HAP-1 (cell line): ENCODE measurements around the gene FGFR4.

ENCODE experiments used
- DNase-seq, 2 experiments: peaks; one replicate each; pipeline ENCODE4 v3.0.0-alpha.2; 2016 to 2020; ENCODE audit warnings: low spot score in 2 of 2
- H3K27me3 ChIP-seq: fragments of 250-450 bp; sonication (Bioruptor Pico); 2 replicates; pipeline ENCODE4 v1.5.1; 2020; ENCODE audit warnings: low read depth, mild to moderate bottlenecking, moderate library complexity
- H3K36me3 ChIP-seq: fragments of 250-450 bp; sonication (Bioruptor Pico); replicated peaks from 2 replicates; pipeline ENCODE4 v1.5.1; 2020; ENCODE audit warnings: mild to moderate bottlenecking
- H3K4me1 ChIP-seq: fragments of 250-450 bp; sonication (Bioruptor Pico); 2 replicates; pipeline ENCODE4 v1.5.1; 2020; ENCODE audit warnings: mild to moderate bottlenecking
- H3K4me3 ChIP-seq: fragments of 250-450 bp; sonication (Bioruptor Pico); 2 replicates; pipeline ENCODE4 v1.5.1; 2020; ENCODE audit warnings: mild to moderate bottlenecking, moderate library complexity
- H3K9me3 ChIP-seq: fragments of 250-450 bp; sonication (Bioruptor Pico); 2 replicates; pipeline ENCODE4 v1.5.1; 2020; ENCODE audit warnings: mild to moderate bottlenecking, moderate library complexity
- in situ Hi-C: fragments of 300-500 bp; cut with MboI; formaldehyde crosslinking; loops from 3 replicates; pipeline ENCODE4 v1.14.3; 2020; ENCODE audit warnings: low sequenced_read_pairs, inconsistent platforms, mixed read lengths

FGFR4 gene

DNA sequence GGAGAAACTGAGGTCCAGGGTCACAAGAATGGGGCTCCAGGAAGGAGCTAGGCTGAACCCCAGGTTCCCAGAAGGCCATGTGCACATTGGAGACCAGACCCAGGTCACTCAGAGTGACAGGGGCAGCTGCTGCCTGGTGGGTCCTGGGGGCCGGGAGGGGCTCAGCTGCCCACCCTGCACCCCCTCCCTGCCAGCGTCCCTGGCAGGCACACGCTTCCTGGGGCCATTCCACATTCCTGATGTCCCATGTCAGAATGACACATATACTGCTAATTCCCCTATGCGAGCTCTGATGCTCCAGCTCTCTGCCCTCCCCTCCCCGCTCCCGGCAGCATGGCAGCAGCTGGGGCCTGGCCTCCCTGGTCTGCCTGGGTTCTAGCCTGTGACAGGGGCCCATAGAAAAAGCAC, 14.0 kb downstream of the FGFR4 start:
- H3K4me3 ChIP-seq, result no peak overlapping the region
- DNase-seq, result no peak
- in situ Hi-C loops, result loop anchor here (25.0 kb wide), 1 partner anchor 1363 kb away; no protein-coding TSS in a partner anchor
- H3K27me3 ChIP-seq, result no peaks in the 10 kb centered on the region
- H3K9me3 ChIP-seq, result no peaks in the 10 kb centered on the region
- no peaks in the 10 kb centered on the region for H3K4me1 ChIP-seq
- H3K36me3 ChIP-seq, result no peaks in the 10 kb centered on the region; the same call in 1 of the 2 replicates

DNA sequence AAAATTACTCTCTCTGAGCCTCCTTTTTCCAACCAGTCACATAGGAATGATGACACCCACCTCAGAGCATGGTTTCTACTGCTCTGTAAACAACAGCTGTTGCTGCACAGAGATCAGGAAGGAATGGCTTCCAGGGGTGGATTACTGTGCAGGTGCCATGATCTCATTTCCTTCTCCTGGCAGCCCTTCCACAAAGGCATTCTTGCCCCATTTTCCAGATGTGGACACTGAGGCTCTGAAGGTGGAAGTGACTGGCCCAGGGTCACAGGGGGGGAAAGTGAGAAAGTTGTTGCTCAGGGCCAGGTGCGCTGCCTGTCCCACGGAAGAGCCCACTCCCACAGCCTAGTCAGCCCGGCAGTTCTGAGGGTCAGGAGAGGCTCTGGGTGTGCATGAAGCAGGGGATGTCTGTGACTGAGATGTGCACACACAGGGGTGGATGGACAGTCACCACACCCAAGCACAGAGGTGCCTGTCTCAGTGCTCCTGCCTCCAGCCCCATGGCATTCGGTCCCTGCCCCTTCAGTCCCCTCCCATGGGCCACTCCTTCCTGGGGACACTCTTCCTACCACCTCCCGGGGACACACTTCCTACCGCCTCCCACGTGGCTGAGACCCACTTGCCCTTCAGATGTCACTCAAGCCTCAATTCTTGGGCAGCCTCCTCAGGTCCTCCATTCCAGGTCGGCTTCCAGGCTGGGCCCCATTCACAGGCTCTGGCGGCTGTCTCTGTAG, 17.0 kb downstream of the FGFR4 start:
- in situ Hi-C loops, result loop anchor here (25.0 kb wide), 1 partner anchor 1366 kb away; no protein-coding TSS in a partner anchor
- no peak overlapping the region for H3K4me3 ChIP-seq
- DNase-seq, result no peak
- H3K9me3 ChIP-seq, result no peaks in the 10 kb centered on the region
- H3K4me1 ChIP-seq, result no peaks in the 10 kb centered on the region
- H3K27me3 ChIP-seq, result no peaks in the 10 kb centered on the region
- H3K36me3 ChIP-seq, result no peaks in the 10 kb centered on the region

DNA sequence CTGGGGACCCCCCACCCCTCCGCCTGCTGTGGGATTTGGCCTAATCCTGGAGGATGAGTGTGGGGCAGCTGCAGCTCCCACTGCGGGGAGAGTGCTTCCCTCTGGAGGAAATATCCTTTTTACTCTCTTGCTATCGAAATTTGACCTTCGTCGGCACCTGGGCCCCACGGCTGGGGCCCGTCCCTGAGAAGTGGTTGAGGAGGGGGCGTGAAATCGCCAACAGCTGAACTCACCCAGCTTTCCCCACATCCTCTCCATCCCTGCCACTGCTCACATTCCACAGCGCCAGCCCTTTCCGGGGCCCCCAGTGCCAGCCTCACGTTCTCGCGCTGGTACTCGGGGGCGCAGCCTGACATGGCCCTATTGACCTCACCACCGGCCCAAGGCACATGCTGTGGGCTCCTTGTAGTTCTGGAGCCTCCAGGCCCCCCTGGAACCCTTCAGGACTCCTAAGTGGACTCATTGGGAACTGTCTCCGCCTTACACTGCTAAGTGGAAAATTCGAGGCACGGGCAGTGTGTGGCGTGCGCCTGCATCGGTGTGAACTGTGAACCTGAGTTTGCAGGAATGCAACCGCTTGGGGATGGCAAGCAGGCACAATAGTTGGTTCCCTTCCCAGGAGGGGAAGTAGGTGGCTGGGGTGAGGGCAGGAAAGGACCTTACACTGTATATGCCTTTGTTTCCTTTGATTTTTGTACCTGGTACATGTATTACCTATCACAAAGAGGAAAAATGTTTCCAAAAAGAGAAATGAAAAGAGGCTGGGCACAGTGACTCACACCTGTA, 19.2 kb downstream of the FGFR4 start:
- Histone ChIP-seq H3K4me3 (no peak overlapping the region), H3K4me1 (no peaks in the 10 kb centered on the region), H3K9me3 (no peaks in the 10 kb centered on the region), H3K27me3 (no peaks in the 10 kb centered on the region), H3K36me3 (no peaks in the 10 kb centered on the region)
- DNase-seq, result no peak
- in situ Hi-C loops, result loop anchor here (25.0 kb wide), 1 partner anchor 1369 kb away; no protein-coding TSS in a partner anchor

DNA sequence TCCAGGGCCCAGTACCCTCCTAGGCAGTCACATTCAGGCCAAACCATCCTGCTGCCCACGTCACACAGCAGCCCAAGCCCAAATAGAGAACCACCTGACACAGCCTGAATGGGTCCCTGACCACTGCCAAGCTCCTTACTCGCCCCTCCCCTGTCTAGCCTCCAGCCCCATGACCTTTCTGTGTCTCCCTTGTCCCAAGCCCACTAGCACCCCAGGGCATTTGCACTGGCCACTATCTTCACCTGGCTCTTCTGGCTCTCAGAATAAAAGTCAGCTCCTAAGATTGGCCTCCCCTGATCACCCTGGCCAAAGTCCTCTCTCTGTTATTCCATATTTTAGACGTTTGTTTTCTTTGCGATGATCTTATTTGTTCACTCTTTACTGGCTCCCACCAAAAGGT, 20.4 kb downstream of the FGFR4 start:
- Histone ChIP-seq H3K27me3 (no peaks in the 10 kb centered on the region), H3K4me1 (no peaks in the 10 kb centered on the region; the same call in 1 of the 2 replicates), H3K4me3 (no peak overlapping the region), H3K9me3 (no peaks in the 10 kb centered on the region), H3K36me3 (no peaks in the 10 kb centered on the region)
- DNase-seq, result no peak
- in situ Hi-C loops, result loop anchor here (25.0 kb wide), 1 partner anchor 1370 kb away; no protein-coding TSS in a partner anchor

DNA sequence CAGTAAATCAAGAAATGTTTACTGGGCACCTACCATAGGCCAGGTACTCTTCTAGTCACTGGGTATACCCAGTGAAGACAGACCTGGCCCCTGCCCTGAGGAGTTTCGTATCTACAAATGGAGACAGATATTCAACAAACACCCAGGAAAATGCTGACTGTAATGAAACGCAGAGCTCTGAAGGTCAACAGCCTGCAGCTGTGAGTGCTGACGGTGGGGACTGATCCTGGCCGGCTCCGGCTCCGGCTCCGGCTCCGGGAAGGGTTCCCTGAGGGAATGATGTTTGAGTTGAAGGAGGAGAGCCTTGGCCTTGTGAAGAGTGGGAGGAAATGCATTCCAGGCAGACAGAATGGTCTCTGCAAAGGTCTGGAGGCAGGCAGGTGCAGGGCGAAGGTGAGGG, 23.1 kb downstream of the FGFR4 start:
- H3K4me3 ChIP-seq, result no peak overlapping the region
- no peaks in the 10 kb centered on the region for H3K36me3 ChIP-seq
- H3K9me3 ChIP-seq, result no peaks in the 10 kb centered on the region
- in situ Hi-C loops, result loop anchor here (5.0 to 25.0 kb wide), 2 partner anchors 448 to 1373 kb away; no protein-coding TSS in a partner anchor
- no peak for DNase-seq
- H3K27me3 ChIP-seq, result no peaks in the 10 kb centered on the region
- H3K4me1 ChIP-seq, result no peaks in the 10 kb centered on the region; the same call in 1 of the 2 replicates

DNA sequence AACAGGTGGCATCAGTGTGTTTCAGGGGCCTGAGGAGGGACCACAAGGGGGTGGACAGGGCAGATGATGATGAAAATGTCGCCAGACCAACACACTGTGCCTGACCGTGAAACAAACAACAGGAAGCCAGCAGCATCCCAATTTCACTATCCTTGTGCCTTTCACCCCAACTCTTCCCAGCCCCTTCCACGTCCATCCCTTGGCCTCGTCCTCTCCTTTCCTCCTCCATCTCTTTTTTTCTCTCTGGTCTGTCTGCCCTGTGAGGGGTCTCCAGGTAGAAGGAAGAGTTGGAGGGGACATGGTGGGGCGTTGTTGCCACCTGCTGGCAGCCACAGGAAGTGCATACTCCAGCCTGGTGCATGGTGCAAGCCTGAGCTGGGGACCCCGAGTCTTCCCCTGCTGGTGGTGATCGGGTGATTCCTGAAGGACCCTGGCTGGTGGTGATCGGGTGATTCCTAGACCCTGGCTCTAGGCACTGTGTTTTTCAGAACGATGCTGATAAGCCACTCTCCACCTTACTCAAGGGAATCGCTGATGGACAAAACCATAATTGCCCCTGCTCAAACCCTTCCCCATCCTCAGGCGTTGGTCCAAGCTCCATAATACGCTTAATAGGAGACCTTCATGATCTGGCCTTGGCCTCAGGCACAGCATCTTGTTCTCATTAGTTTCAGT, 25.1 kb downstream of the FGFR4 start:
- Histone ChIP-seq H3K4me3 (no peak overlapping the region), H3K9me3 (no peaks in the 10 kb centered on the region), H3K27me3 (no peaks in the 10 kb centered on the region), H3K36me3 (no peaks in the 10 kb centered on the region), H3K4me1 (no peaks in the 10 kb centered on the region; the same call in 1 of the 2 replicates)
- in situ Hi-C loops, result loop anchor here (5.0 to 25.0 kb wide), 2 partner anchors 450 to 1375 kb away; no protein-coding TSS in a partner anchor
- peak; percentile 54 to 83 for DNase-seq

DNA sequence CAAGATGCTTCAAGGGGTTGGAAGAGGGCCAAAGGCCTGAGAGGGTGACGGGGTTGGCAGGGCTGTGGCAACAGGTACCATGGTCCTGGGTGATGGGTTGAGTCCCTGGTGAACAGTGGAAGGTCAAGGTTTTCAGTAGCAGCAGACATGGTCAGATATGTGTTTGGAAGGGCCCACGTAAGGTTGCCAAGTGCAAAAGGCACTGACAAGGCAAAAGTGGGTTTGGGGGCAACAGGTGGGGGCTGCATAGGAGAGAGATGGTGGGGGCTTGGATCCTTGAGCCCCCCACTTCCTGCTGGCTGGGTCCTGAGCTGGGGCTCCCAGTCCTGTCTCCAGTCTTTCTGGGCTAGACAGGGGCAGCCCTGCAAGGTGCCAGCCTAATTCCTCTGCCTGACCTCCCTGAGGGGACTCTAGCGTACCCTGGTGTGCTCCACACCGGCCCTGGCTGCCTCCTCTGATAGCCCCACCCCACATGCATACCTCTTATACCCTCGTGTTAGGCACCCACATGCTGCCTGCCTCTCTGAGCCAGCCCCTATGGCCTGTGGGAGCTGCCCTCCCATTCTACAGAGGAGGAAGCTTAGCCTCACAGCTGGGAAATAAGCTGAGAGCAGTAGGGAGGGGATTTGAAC, 26.0 kb downstream of the FGFR4 start:
- Histone ChIP-seq H3K4me3 (no peak overlapping the region), H3K27me3 (no peaks in the 10 kb centered on the region), H3K36me3 (no peaks in the 10 kb centered on the region), H3K9me3 (no peaks in the 10 kb centered on the region), H3K4me1 (no peaks in the 10 kb centered on the region; the same call in 1 of the 2 replicates)
- in situ Hi-C loops, result loop anchor here (5.0 to 25.0 kb wide), 2 partner anchors 450 to 1375 kb away; no protein-coding TSS in a partner anchor
- no peak for DNase-seq

DNA sequence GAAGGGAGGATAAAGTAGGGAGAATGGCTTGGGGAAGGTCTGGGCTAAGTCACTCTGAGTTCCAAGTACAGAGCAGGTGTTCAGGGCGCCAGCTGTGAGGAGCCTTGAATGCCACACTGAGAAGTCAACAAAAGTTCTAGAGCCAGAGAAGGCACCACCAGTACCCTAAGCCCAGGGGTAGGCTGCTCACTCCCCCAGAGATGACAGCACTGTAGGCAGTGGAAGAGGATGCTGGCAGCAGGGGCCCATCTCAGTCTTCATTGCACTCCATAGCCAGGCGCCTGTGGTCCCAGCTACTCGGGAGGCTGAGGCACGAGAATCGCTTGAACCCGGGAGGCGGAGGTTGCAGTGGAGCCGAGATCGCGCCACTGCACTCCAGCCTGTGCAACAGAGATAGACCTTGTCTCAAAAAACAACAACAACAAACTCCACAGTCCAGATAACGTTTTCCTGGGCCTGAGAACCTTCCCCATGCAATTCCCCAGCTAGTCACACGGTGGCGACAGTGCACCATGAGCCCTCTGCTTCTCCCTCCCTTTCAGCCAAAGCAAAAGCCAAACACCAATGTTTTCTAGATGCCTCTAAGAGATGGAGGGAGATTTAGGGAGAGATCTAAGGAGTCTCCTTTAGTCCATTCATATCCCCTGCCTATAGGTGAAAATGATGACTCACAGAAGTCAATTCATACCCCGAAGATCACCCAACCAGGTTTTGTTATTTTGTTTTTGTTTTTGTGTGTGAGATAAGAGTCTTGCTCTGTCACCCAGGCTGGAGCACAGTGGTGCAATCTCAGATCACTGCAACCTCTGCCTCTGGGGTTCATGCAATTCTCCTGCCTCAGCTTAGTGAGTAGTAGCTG, 27.1 kb downstream of the FGFR4 start:
- Histone ChIP-seq H3K27me3 (no peaks in the 10 kb centered on the region), H3K4me3 (no peak overlapping the region), H3K9me3 (no peaks in the 10 kb centered on the region), H3K36me3 (no peaks in the 10 kb centered on the region), H3K4me1 (no peaks in the 10 kb centered on the region; the same call in 1 of the 2 replicates)
- DNase-seq, result peak; percentile 78 to 86
- in situ Hi-C loops, result loop anchor here (5.0 to 25.0 kb wide), 2 partner anchors 451 to 1376 kb away; no protein-coding TSS in a partner anchor

DNA sequence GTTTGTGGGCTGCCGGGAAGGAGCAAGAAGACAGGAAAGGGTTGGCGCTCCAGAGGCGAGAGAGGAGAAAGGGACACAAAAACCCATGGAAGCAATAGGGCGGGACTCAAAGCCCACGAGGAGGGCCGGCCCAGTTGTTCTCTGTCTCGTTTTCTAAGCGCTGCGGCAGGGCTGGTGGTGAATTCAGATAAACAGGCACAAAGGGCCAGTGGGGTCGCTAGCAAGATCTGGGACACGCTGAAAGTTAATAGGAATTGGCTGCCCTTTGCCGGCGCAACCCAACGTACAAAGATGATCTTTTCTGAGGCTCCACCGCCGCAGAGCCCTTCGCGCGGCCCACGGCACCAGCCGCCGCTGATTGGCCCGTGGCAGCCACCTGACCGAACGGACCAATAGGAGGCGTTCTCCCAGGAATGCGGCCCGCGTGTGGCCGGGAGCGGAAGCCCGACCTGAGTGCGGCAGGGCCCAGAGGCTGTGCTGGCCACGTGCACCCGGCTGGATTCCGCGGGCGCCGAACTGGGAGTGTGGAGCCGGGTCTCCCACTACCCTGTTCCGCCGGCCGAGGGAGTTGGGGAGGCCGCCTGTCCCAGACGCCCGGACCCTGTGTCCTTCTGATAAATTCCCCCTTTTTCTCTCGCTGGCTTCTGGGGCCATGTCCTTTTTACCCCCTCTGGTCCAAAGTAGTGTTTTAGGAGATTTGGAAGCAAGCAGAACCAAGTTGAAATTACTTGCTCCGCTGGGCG, 30.1 kb downstream of the FGFR4 start:
- no peak for DNase-seq

DNA sequence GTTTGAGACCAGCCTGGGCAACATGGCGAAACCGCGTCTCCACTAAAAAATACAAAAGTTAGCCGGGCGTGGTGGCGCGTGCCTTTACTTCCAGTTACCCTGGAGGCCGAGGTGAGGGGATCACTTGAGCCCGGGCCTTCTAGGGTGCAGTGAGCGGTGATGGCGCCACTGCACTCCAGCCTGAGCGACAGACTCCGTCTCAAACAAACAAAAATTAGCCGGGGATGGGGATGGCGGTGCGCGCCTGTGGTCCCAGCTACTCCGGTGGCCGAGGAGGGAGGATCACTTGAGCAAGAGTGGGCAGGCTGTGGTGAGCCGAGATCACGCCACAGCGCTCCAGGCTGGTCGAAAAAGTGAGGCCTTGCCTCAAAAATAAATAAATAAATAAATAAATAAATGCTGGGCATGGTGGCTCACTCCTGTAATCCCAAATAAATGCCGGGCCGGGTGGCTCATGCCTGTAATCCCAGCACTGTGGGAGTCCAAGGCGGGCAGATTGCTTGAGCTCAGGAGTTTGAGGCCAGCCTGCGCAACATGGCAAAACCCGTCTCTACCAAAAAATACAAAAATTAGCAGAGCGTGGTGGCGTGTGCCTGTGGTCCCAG, 30.8 kb downstream of the FGFR4 start:
- Histone ChIP-seq H3K4me1 (no peaks in the 10 kb centered on the region), H3K36me3 (no peaks in the 10 kb centered on the region), H3K27me3 (no peaks in the 10 kb centered on the region), H3K9me3 (no peaks in the 10 kb centered on the region), H3K4me3 (no peak overlapping the region)
- in situ Hi-C loops, result loop anchor here (25.0 kb wide), 1 partner anchor 1380 kb away; no protein-coding TSS in a partner anchor
- no peak for DNase-seq

More for the DNA sequence above, 30.1 kb downstream of the FGFR4 start:
- Histone ChIP-seq H3K36me3 (no peaks in the 10 kb centered on the region), H3K4me1 (no peaks in the 10 kb centered on the region), H3K9me3 (no peaks in the 10 kb centered on the region), H3K4me3 (no peak overlapping the region), H3K27me3 (no peaks in the 10 kb centered on the region)
- in situ Hi-C loops, result loop anchor here (25.0 kb wide), 1 partner anchor 1380 kb away; no protein-coding TSS in a partner anchor

DNA sequence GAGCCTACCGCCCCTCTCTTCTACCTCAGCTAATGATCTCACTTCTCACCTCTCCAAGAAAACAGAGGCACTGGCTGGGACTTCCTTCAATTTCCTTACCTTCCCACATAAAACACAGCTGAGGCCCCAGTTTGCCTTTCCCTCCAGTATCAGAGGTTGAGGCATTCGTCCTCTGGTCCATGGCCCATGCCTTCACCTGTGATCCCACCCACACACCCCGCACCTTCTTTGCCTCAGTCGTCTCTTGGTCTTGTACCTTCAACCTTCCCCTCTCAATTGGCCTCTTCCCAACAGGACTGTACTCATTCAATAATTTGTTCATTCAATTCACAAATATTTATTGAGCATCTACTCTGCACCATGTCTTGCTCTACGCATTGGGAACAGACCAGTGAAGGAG, 35.9 kb downstream of the FGFR4 start:
- no peaks in the 10 kb centered on the region for H3K27me3 ChIP-seq
- no peaks in the 10 kb centered on the region for H3K36me3 ChIP-seq
- H3K4me1 ChIP-seq, result no peaks in the 10 kb centered on the region
- DNase-seq, result no peak
- H3K9me3 ChIP-seq, result no peaks in the 10 kb centered on the region
- H3K4me3 ChIP-seq, result no peak overlapping the region
- in situ Hi-C loops, result loop anchor here (25.0 kb wide), 1 partner anchor 1385 kb away; no protein-coding TSS in a partner anchor
